ENCODE results near the gene AHRR.
"Not testable (repeated sequence)": the region's sequence is repeated elsewhere in the genome, so short reads cannot be mapped to it uniquely, and the experiment has no call there.

AHRR gene

DNA sequence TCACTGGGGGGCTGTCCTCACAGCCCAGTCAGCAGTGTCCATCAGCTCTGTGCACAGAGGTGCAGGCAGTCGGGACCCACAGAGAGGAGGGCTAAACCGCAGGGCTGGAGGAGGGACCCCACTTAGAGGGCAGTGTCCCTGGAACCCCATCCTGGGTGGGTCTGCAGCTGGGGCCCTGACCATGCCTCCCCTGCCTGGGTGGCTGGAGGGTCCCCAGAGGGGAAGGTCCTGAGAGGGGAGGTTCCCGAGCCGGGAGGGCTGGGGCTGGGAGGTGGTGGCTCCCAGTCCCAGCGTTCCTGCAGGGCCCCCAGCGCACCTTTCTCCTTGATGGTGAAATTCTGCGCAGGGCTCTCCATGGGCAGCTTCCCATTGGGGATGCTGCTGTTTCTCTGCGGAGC, 154.2 kb downstream of the AHRR start:
- DNase-seq (ENCODE audit: low spot score), result no peak

DNA sequence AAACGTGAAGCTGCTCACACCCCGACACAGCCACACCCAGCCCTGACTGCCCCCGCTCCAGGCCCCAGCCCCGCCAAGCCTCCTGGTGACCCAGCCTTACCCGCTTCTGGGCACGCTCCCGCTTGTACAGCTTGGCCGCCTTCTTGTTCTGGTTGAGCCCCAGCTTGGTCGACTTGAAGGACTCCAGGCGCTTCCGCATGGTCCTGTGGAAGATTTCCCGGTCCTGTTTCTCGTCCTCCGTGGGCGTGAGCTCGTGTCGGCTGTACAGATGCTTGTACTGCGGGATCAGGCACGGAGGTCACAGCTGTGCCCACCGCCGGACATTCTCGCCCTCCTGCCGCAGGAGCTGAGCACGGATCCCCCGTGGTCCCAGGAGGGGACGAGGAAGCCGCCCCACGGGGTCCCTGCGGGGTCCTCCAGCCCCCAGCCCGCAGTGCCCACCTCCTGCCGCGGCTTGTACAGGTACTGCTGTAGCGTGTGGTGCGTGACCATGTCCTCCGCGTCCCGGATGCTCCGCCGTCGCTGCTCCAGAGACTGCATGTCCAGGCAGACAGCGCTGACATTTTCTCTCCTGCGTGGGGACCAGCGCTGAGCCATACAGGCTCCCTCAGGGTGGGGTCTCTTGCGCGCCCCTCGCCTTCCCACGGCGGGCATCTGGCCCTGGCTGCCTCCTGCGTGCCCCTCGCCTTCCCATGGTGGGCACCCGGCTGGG, 154.7 kb downstream of the AHRR start:
- no peak for DNase-seq (ENCODE audit: low spot score)

DNA sequence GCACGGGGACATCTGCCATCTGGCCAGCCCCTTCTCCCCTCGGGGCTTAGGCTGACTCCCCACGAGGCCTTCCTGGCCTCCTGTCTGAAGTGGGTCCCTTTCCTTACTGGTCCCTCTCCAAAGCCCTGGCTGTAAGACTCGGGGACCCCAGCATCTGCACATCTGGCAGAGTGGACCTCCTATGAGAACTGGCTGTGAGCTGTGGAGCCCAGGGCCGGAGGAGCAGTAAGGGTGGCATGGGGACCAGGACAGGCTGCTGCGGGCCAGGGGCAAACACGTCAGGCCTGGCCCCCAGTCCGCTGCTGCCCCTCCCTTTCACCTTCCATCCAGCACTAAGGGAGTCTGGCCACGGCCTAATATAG, 155.3 kb downstream of the AHRR start:
- no peak for DNase-seq (ENCODE audit: low spot score)

- no peak for DNase-seq (ENCODE audit: low spot score)
These were observed 155.7 kb downstream of the AHRR start for GRCh38 chr5:477247-477646.

DNA sequence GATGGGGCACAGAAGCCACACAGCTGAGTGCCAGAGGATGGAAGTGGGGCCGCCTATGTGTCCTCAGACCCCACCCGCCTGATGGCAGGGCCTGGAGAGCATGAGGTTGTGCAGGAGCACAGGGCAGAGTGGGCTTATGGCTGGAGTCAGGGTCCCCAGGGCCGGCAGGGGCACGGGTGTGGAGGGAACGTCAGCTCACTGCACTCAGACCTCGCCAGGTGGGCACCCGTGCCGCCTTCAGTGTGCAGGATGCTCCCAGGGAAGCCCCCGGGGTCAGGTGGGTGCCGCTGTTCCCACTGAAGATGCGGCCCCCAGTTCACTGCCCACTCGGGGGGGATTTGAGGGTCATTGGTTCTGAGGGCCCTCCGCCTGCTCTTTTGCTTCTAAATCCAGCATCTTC, 156.4 kb downstream of the AHRR start:
- DNase-seq (ENCODE audit: low spot score), result no peak

DNA sequence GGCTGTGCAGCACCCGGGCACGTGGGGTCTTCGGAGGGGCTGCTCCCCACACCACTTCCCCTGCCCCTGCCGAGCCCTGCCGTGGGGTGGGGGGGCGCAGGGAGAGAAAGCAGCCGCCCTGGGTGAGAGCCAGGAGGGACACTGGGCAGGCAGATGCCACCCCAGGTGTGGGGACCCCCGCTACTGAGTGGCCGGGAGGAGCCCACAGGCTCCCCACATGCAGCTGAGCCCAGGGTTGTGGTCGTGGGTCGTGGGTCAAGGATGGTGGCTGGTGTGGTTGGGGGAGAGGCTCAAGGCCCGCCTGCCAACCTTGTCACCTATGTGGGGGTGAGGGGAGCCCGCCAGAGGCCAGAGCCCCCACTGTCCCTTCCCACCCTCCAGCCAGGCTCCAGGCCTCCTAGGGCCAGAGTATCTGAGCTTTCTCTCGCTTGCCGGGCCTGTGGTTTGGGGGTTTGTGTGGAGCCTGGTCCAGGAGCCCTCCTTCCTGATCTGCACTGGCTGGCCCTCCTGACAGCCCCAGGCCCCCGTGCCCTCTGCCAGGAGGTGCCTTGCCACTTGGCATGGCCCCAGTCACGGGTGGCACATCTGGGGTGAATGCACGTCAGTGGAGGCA, 157.0 kb downstream of the AHRR start:
- DNase-seq (ENCODE audit: low spot score), result no peak

DNA sequence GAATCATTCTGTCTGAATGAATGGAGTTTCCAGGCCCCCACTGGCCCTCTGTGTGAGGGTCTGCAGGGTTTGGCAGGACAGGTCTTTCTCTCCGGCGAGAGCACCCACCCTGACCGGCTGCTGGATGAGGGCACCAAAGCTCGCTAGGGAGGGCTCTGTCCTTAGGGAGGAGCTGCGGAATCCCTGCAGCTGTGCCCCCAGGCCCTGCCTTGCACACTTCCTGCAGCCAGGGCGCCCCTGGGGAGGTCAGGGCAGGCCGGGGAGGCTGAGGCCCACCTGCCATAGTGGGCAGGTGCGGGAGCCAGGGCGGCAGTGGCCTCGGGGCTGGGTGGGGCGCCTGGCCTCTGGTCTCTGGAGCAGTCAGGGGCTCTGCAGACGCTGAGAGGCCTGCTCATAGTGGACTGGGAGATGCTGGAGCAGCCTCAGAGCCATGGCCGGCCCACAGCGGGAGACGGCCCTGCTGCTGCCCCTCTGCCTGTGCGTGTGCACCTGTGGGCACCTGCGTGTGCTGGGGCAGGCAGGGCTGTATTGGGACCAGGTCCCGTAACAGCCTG, 157.5 kb downstream of the AHRR start:
- no peak for DNase-seq (ENCODE audit: low spot score)

DNA sequence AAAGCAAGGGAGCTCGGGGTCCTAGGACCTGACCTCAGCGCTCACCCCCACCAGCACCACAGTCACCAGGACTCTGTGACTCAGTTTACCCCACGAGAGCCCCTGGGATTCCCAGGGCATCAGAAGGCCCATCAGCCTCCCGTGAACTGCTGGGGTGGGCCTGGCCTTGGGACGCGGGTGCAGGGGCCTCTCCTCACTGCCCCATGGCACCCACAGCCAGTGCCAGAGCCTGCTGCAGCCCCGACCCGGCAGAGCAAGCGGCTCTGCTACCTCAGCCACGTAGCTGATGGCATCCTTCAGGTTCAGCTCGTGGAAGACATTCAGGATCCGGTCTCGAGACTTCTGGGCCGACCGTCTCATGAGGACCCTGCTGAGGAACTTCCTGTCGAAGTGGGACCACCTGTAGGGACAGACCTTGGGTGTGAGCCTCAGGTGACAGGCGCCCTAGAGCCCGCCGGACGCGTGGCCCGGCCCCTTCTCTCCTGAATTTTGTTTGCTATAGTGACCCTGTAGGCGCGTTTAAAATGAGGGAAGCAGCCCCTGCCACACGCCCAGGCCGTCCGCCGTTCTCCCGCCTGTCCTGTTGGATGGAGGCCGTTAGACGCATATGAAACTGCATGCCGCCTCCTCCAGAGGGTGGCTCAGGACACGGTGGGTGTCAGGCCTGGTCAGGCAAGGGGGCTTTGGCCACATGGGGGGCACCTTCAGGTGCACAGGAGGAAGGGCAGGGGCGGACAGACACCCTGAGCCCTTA, 158.2 kb downstream of the AHRR start:
- no peak for DNase-seq (ENCODE audit: low spot score)

DNA sequence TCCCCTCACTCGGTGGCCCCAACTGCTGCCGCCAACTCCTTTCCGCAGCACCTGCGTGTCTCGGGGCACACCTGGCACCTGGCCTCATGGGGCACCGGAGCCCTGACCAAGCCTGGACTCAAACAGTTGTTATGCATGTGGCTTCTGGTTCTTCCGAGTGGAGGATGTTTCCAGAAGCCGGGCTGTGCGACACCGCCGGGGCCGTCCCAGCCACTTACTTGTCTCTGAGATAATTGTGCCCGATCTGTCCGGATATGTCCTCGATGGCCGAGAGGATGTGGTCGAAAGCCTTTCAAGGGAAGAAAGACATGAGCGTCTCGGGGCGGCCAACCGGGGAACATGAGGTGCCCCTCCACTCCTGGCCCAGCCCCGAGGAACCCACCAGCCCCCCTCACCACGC, 159.8 kb downstream of the AHRR start:
- DNase-seq (ENCODE audit: low spot score), result no peak

DNA sequence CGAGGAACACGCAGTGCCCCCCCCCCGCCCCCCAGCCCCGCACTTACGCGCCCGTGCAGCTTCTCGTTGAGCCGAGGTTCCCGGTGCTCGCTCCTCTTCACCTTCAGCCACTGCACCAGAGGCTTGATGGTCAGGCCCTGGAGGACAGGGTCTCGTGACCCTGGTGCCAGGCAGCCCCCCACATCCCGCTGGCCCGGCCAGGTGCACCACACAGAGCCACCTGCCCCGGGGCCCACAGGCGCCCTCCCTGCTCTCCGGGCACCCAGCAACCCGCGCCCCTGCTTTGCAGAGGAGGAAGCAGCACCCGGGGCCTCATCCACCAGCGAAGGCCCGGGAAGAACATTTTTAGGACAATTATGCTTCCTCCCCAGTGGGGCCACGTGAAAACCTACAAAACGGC, 160.5 kb downstream of the AHRR start:
- DNase-seq (ENCODE audit: low spot score), result no peak

- DNase-seq (ENCODE audit: low spot score), result no peak
These were observed 161.0 kb downstream of the AHRR start for GRCh38 chr5:482506-482905.

GRCh38 chr5:483011-483410, 161.5 kb downstream of the AHRR start:
- no peak for DNase-seq (ENCODE audit: low spot score)

DNA sequence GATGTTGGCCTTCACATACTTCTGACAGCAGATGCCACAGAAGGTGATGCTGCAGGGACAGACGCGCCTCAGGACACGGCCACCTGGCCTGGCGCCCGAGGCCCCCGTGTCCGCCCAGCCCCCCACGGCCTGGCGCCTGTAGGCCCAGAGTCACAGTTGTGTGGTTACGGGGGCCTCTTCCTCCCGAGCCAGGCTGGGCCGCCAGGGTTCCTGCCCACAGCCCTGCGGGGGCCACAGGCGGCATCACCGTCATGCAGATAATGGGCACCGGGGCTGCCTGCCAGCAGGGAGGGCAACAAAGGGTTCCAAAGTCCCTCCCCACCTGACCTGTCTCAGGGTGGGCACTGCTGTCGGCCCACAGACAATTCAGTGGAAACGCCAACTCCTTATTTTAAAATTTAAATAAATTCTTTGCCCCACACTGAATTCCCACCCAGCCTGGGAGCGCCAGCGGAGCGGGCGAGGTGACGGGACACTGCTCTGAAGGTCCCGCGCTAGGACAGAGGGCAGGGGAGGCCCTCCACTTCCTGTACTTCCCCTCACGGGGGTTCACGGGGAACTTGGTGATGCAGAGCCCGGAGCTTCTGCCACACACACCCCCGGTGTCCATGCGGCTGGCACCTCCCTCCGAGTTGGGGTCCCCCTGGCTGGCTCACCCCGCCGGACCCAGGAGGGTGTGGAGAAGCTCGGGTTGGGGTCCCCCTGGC, 162.1 kb downstream of the AHRR start:
- no peak for DNase-seq (ENCODE audit: low spot score)

DNA sequence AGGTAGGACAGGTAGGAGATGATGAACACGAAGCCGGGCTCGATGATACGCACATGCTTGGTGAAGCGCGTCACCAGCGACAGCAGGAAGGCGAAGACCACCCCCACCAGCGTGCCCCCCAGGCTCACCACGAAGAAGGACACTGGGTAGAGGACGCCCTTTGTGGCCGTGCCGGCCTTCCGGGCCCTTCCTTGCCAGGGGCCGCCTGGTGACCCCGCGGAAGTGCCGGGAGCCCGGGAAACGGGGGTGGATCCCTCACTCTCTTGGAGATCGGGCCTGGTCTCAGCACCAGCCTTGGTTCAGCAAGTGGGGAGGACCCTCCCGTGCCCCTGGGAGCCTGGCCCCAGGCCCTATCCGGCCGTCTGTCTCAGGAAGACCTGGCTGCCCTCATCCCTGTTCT, 163.0 kb downstream of the AHRR start:
- no peak for DNase-seq (ENCODE audit: low spot score)

DNA sequence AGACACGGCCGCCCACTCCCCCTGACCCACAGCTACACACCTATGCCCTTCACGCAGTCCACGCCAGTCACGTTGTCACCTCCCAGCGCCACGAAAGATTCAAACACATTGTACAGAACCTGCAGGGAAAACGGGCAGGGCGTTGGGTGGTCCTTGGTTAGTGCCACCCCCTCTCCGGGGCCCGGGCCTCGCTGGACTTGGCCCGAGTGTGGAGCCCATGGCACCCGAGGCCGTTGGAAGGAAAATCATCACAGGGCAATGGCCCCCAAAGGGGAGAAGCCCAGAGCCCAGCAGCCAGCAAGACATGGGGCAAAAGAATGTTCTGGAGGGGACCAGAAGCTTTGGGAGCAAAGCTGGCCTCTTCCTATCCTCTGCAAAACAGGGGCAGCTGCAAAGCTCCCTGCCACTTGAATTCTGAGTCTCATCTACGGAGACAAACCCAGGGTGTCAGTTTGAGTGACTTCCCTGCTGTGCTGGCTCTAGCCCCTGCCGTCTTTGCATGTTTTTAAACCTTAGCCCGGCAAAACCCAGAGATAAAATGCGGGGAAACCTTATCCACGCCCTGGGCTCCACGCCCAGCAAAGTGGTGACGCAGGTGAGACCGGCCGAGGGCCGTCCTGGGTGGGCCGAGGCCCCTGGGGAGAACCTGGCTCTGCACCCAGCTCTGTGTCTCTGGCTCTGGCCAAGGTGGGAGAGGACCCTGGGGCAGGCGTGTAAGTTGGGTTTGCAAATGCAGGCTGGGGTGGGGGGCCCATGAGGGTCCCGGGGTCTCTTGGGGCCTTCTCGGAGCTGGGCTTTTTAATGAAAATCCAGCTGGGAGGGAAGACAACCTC, 163.8 kb downstream of the AHRR start:
- DNase-seq (ENCODE audit: low spot score), result no peak

- DNase-seq (ENCODE audit: low spot score), result no peak
These were observed 164.5 kb downstream of the AHRR start for GRCh38 chr5:485946-486491.

- not testable (repeated sequence) for DNase-seq (ENCODE audit: low spot score)
These were observed 165.1 kb downstream of the AHRR start for GRCh38 chr5:486597-486996.
